Measurements from ENCODE around the gene BCL7A.

Gene BCL7A

DNA sequence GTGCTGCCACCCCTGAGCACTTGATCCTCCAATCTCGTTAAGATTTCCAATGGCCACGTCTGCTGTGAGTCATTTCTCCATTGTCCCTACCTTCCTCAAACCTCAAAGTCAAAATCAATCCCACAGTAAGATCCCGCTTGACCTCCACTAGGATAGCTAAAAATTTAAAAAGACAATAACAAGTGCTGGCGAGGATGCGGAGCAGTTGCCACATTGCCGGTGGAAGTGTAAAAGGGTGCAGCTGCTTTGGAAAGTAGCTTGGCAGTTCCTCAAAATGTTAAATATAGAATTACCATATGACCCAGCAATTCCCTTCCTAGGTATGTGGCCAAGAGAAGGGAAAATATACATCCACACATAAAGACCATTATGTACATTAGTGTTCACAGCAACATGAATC lies 9.5 kb upstream of the BCL7A start:
- DNase-seq (ENCODE audit: low read depth) = no peak
- in situ Hi-C loops (cut with HindIII; ENCODE audit: low sequenced_read_pairs) = no loop called here
- H3K4me3 ChIP-seq (ENCODE audit: low read depth, low read length) = no peak overlapping the region
- TF ChIP-seq, protein P1, sequence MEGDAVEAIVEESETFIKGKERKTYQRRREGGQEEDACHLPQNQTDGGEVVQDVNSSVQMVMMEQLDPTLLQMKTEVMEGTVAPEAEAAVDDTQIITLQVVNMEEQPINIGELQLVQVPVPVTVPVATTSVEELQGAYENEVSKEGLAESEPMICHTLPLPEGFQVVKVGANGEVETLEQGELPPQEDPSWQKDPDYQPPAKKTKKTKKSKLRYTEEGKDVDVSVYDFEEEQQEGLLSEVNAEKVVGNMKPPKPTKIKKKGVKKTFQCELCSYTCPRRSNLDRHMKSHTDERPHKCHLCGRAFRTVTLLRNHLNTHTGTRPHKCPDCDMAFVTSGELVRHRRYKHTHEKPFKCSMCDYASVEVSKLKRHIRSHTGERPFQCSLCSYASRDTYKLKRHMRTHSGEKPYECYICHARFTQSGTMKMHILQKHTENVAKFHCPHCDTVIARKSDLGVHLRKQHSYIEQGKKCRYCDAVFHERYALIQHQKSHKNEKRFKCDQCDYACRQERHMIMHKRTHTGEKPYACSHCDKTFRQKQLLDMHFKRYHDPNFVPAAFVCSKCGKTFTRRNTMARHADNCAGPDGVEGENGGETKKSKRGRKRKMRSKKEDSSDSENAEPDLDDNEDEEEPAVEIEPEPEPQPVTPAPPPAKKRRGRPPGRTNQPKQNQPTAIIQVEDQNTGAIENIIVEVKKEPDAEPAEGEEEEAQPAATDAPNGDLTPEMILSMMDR (IDR thresholded peaks at IDR 0.05; ENCODE audit: low read depth, low read length, missing control alignments) = no peak

DNA sequence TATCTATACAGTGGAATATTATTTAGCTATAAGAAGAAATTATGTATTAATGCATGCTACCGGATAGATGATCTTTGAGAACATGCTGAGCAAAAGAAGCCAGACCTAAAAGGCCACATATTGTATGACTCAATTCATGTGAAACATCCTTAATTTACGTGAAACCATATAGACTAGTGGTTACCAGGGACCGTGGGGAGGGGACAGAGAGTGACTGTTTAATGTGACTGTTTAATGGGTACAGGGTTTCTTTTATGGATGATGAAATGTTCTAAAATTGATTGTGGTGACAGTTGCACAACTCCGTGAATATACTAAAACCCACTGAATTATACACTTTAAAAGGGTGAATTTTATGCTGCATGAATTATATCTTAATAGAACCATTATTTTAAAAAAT lies 8.5 kb upstream of the BCL7A start:
- in situ Hi-C loops (cut with HindIII; ENCODE audit: low sequenced_read_pairs) = no loop called here

DNA sequence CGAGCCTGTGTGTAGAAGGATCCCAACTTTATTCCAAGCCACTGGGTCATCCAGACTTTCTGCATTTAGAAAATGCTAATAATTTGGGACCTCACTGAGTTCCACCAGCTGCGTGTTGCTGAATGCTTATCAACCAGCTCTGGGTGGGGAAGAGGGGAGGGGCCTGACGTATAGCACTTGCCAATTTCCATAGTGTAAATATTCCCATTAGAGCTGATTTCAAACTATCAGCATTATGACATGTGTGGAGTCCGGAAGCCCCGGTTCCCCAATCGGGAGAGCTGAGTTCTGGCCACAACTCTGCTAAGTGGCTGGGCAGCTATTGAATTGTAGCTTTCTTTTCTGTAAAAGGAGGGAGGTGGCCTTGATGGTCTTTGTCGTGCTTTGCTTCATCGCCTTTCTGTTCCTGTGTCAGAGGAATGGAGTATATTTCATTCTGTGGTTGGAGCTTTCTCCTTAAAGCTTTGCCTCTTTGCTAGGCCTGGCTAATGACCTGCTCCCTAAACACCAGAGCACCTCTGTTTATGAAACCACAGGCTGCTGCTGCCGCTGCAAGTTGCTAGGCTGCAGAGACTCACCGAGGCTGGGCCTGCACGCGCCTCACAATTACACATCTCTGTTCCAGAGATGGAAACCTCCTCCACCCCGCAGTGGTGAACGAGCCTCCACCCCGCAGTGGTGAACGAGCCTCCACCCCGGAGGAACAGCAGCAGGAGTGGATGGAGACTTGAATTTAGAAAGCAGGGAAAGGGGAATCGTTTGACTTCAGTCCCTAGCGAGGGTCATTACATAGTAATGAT lies 7.7 kb upstream of the BCL7A start:
- in situ Hi-C loops (cut with HindIII; ENCODE audit: low sequenced_read_pairs) = no loop called here

More for the DNA sequence above, 8.5 kb upstream of the BCL7A start:
- H3K4me3 ChIP-seq (ENCODE audit: low read depth, low read length) = no peak overlapping the region
- no peak for DNase-seq (ENCODE audit: low read depth)
- TF ChIP-seq, protein P1 (IDR thresholded peaks at IDR 0.05; ENCODE audit: low read depth, low read length, missing control alignments) = no peak

DNA sequence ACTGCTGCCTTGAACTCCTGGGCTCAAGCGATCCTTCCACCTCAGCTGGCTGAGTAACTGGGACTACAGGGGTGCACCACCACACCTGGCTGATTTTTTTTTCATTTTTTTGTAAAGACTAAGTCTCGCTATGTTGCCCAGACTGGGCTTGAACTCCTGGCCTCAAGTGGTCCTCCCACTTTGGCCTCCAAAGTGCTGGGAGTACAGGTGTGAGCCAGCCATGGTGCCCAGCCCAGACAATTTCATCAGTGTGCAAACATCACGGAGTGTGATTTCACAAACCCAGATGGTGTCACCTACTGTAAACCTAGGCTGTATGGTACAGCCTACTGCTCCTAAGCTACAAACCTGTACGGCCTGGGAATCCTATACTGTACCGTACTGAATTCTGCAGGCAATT lies 6.9 kb upstream of the BCL7A start:
- TF ChIP-seq, protein P1 (IDR thresholded peaks at IDR 0.05; ENCODE audit: low read depth, low read length, missing control alignments) = no peak
- in situ Hi-C loops (cut with HindIII; ENCODE audit: low sequenced_read_pairs) = no loop called here
- no peak overlapping the region for H3K4me3 ChIP-seq (ENCODE audit: low read depth, low read length)
- DNase-seq (ENCODE audit: low read depth) = no peak

More for the DNA sequence above, 7.7 kb upstream of the BCL7A start:
- TF ChIP-seq, protein P1 (IDR thresholded peaks at IDR 0.05; ENCODE audit: low read depth, low read length, missing control alignments) = no peak
- DNase-seq (ENCODE audit: low read depth) = no peak
- H3K4me3 ChIP-seq (ENCODE audit: low read depth, low read length) = no peak overlapping the region

DNA sequence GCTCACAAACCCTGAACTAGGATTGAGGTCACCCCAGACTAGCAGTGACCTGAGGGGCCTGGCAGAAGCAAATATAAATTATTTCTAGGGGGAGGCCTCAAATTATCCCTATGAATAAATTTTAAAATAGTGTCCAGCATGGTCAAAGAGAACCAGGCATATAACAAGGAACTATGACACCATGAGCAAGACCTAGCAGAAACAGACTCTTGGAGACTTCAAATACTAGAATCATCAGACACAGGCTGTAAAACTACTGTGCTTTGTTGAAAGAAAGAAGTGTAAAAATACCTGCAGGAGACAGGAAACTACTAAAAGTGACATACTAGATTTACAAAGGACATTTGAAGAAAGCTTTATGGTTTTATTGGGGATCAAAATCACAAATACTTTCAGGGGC lies 3.2 kb upstream of the BCL7A start:
- no peak for DNase-seq (ENCODE audit: low read depth)
- TF ChIP-seq, protein P1 (IDR thresholded peaks at IDR 0.05; ENCODE audit: low read depth, low read length, missing control alignments) = no peak
- in situ Hi-C loops (cut with HindIII; ENCODE audit: low sequenced_read_pairs) = no loop called here
- no peak overlapping the region for H3K4me3 ChIP-seq (ENCODE audit: low read depth, low read length)

DNA sequence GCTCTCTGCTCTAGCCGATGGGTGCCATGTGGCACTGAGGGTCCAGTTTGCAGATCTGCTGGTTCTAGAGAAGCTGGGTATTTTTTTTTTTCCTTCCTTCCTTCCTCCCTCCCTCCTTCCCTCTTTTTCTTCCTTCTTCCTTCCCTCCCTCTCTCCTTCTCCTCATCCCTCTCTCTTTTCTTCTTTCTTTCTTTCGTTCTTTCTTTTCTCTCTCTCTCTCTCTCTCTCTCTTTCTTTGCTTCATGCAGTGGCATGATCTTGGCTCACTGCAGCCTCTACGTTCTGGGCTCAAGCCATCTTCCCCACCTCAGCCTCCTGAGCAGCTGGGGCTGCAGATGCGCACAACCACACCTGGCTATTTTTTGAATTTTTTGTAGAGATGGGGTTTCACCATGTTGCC lies 2.7 kb upstream of the BCL7A start:
- TF ChIP-seq, protein P1 (IDR thresholded peaks at IDR 0.05; ENCODE audit: low read depth, low read length, missing control alignments) = no peak
- DNase-seq (ENCODE audit: low read depth) = no peak
- in situ Hi-C loops (cut with HindIII; ENCODE audit: low sequenced_read_pairs) = no loop called here
- no peak overlapping the region for H3K4me3 ChIP-seq (ENCODE audit: low read depth, low read length)

All from astrocyte of the cerebellum (primary cell).